Smooth muscle cell (in vitro differentiated cells): ENCODE results near the gene PLEKHH1. TPM values are rescaled to one million over a fixed set of nuclear protein-coding genes. Genes with fewer than 3 reads are reported as not detected.

ENCODE experiments used
- DNase-seq: peaks from one replicate; lab custom pipeline; 2025; ENCODE audit not compliant: unreplicated experiment; lab: John Stamatoyannopoulos, UW
- H2AFZ ChIP-seq: fragments of 200-600 bp; sonication (generic); 2 replicates; pipeline ENCODE4 v1.6.0; 2016; ENCODE audit warnings: antibody characterized with exemption, low read depth, mild to moderate bottlenecking
- H3F3A ChIP-seq: fragments of 200-600 bp; sonication (generic); 2 replicates; pipeline ENCODE4 v1.6.0; 2017; ENCODE audit warnings: antibody characterized with exemption, low read depth
- H3K27ac ChIP-seq: fragments of 200-600 bp; sonication (generic); 2 replicates; pipeline ENCODE4 v1.5.1; 2016; ENCODE audit warnings: low read depth, mild to moderate bottlenecking
- H3K27me3 ChIP-seq: fragments of 200-600 bp; sonication (generic); 2 replicates; pipeline ENCODE4 v1.6.1; 2016; ENCODE audit warnings: low read depth, mild to moderate bottlenecking
- H3K36me3 ChIP-seq: fragments of 200-600 bp; sonication (generic); 2 replicates; pipeline ENCODE4 v1.5.1; 2016; ENCODE audit warnings: low read depth
- H3K4me1 ChIP-seq: fragments of 200-600 bp; sonication (generic); 2 replicates; pipeline ENCODE4 v1.5.1; 2016; ENCODE audit warnings: low read depth
- H3K4me2 ChIP-seq: fragments of 200-600 bp; sonication (generic); 2 replicates; pipeline ENCODE4 v1.6.0; 2016; ENCODE audit warnings: mild to moderate bottlenecking
- H3K4me3 ChIP-seq: fragments of 200-600 bp; sonication (generic); 2 replicates; pipeline ENCODE4 v1.5.1; 2016; ENCODE audit warnings: mild to moderate bottlenecking
- H3K79me2 ChIP-seq: fragments of 200-600 bp; sonication (generic); 2 replicates; pipeline ENCODE4 v1.6.0; 2016; ENCODE audit warnings: low read depth, mild to moderate bottlenecking
- H3K9ac ChIP-seq: fragments of 200-600 bp; sonication (generic); 2 replicates; pipeline ENCODE4 v1.6.0; 2016; ENCODE audit warnings: low read depth
- H3K9me3 ChIP-seq: fragments of 200-600 bp; sonication (generic); replicated peaks from 2 replicates; pipeline ENCODE4 v1.5.1; 2016; ENCODE audit warnings: low read depth
- H4K20me1 ChIP-seq: fragments of 200-600 bp; sonication (generic); 2 replicates; pipeline ENCODE4 v1.6.0; 2016; ENCODE audit warnings: low read depth
- CTCF ChIP-seq: fragments of 200-600 bp; sonication (generic); IDR thresholded peaks from 2 replicates; pipeline ENCODE4 v1.5.1; 2017; ENCODE audit warnings: borderline replicate concordance, mild to moderate bottlenecking, antibody characterized with exemption; ENCODE audit not compliant: insufficient read depth, poor library complexity, severe bottlenecking
- WGBS: methylation state at CpG from one replicate; pipeline ENCODE4 v1.1.7; 2016; ENCODE audit warnings: low lambda C conversion rate; 5-methylcytosine and 5-hydroxymethylcytosine counted together
- polyA plus RNA-seq: library from polyadenylated mRNA; unstranded; fragments of >200 nt; fragmentation: Nextera tagmentation; extraction: Ambion mirVana; gene quantifications from 2 replicates; pipeline ENCODE4 v1.2.1, GENCODE V29; 2016
- total RNA-seq: library from RNA; depleted of rRNA; stranded (reverse); fragments of >200 nt; gene quantifications from 2 replicates; pipeline ENCODE4 v1.2.3, GENCODE V29; 2014

The PLEKHH1 gene
- total and polyA plus RNA-seq, 2 experiments from 2014 or later = 0.88 to 12.1 TPM

GRCh38 chr14:67529947-67530935 is 2.8 kb upstream of the PLEKHH1 start:
- H3K9me3 ChIP-seq = no peaks in the 10 kb centered on the region
- no peak overlapping the region for H3K27ac ChIP-seq
- H3K9ac ChIP-seq = no peak overlapping the region
- WGBS = 87% methylated on average over 5 of the region's 5 CpGs
- H3K4me3 ChIP-seq = no peak overlapping the region
- H3F3A ChIP-seq = peaks cover 6% of the 10 kb centered on the region
- DNase-seq = no peak
- H2AFZ ChIP-seq = no peak overlapping the region
- no peaks in the 10 kb centered on the region for H3K36me3 ChIP-seq
- no peaks in the 10 kb centered on the region for H3K4me1 ChIP-seq
- no peak overlapping the region for H3K4me2 ChIP-seq
- no peak for TF ChIP-seq CTCF
- H3K27me3 ChIP-seq = peaks cover 4% of the 10 kb centered on the region
- H3K79me2 ChIP-seq = no peaks in the 10 kb centered on the region
- no peaks in the 10 kb centered on the region for H4K20me1 ChIP-seq

- Histone ChIP-seq H3K4me1 (no peaks in the 10 kb centered on the region), H3K27ac (no peak overlapping the region), H3K79me2 (no peaks in the 10 kb centered on the region), H4K20me1 (no peaks in the 10 kb centered on the region), H3K9ac (peak overlapping the region; percentile 76), H3K9me3 (no peaks in the 10 kb centered on the region), H3K27me3 (peaks cover 4% of the 10 kb centered on the region), H2AFZ (peak overlapping the region; percentile 99), H3F3A (peaks cover 6% of the 10 kb centered on the region), H3K4me3 (peak overlapping the region; percentile 79), H3K36me3 (no peaks in the 10 kb centered on the region), H3K4me2 (peak overlapping the region; percentile 94)
- WGBS = 22% methylated on average over 22 of the region's 23 CpGs
- DNase-seq = no peak
- no peak for TF ChIP-seq CTCF
Observed at GRCh38 chr14:67532606-67532997, 488 bp upstream of the PLEKHH1 start.

- peak overlapping the region; percentile 94 for H3K4me2 ChIP-seq
- WGBS = 5% methylated on average over 6 of the region's 6 CpGs
Observed at GRCh38 chr14:67533754-67534085, 630 bp downstream of the PLEKHH1 start.

More at GRCh38 chr14:67533754-67534085, 630 bp downstream of the PLEKHH1 start:
- Histone ChIP-seq H3K79me2 (no peaks in the 10 kb centered on the region), H3F3A (peaks cover 6% of the 10 kb centered on the region), H3K4me3 (peak overlapping the region; percentile 79), H3K9me3 (no peaks in the 10 kb centered on the region), H3K27me3 (peaks cover 4% of the 10 kb centered on the region), H4K20me1 (no peaks in the 10 kb centered on the region), H3K9ac (no peak overlapping the region), H3K36me3 (no peaks in the 10 kb centered on the region), H2AFZ (peak overlapping the region; percentile 99), H3K4me1 (peaks cover 4% of the 10 kb centered on the region), H3K27ac (no peak overlapping the region)
- no peak for TF ChIP-seq CTCF
- no peak for DNase-seq
